Mucosa of stomach (tissue), 1 donor: Measurements from ENCODE around the gene KIAA1328.
"Not testable (repeated sequence)": the region's sequence is repeated elsewhere in the genome, so short reads cannot be mapped to it uniquely, and the experiment has no call there.

Experiments used
- H3K27me3 ChIP-seq: one replicate; pipeline ENCODE4 v1.7.0; 2013; ENCODE audit warnings: mild to moderate bottlenecking, low read length; ENCODE audit not compliant: control insufficient read depth, insufficient read depth
- H3K36me3 ChIP-seq: one replicate; pipeline ENCODE4 v1.7.0; 2013; ENCODE audit warnings: low read length; ENCODE audit not compliant: control insufficient read depth, insufficient read depth
- H3K4me1 ChIP-seq: one replicate; pipeline ENCODE4 v1.7.0; 2013; ENCODE audit warnings: mild to moderate bottlenecking, low read length; ENCODE audit not compliant: control insufficient read depth, insufficient read depth
- H3K4me3 ChIP-seq: one replicate; pipeline ENCODE4 v1.7.0; 2013; ENCODE audit warnings: low read length
- H3K9ac ChIP-seq: one replicate; pipeline ENCODE4 v1.7.0; 2013; ENCODE audit warnings: mild to moderate bottlenecking, low read length, moderate library complexity
- H3K9me3 ChIP-seq: one replicate; pipeline ENCODE4 v1.7.0; 2013; ENCODE audit warnings: mild to moderate bottlenecking, low read length, moderate library complexity; ENCODE audit not compliant: control insufficient read depth
- donor health status: Pancreatic carcinoma.

The KIAA1328 gene

GRCh38 chr18:36856815-36857214 lies 27.9 kb downstream of the KIAA1328 start:
- H3K27me3 ChIP-seq, result no peaks in the 10 kb centered on the region
- no peaks in the 10 kb centered on the region for H3K4me1 ChIP-seq
- no peak overlapping the region for H3K9ac ChIP-seq
- H3K4me3 ChIP-seq, result no peak overlapping the region
- H3K9me3 ChIP-seq, result no peaks in the 10 kb centered on the region
- no peaks in the 10 kb centered on the region for H3K36me3 ChIP-seq

- Histone ChIP-seq H3K36me3 (no peaks in the 10 kb centered on the region), H3K27me3 (no peaks in the 10 kb centered on the region), H3K9me3 (no peaks in the 10 kb centered on the region), H3K4me1 (no peaks in the 10 kb centered on the region), H3K9ac (no peak overlapping the region), H3K4me3 (no peak overlapping the region)
These were observed 33.3 kb downstream of the KIAA1328 start for GRCh38 chr18:36862182-36862581.

- H3K9me3 ChIP-seq, result no peaks in the 10 kb centered on the region
These were observed 38.1 kb downstream of the KIAA1328 start for GRCh38 chr18:36867056-36867455.

GRCh38 chr18:36871801-36872200 lies 42.9 kb downstream of the KIAA1328 start:
- Histone ChIP-seq H3K4me1 (no peaks in the 10 kb centered on the region), H3K9ac (no peak overlapping the region), H3K4me3 (no peak overlapping the region)

More at GRCh38 chr18:36867056-36867455, 38.1 kb downstream of the KIAA1328 start:
- H3K4me1 ChIP-seq, result no peaks in the 10 kb centered on the region
- H3K27me3 ChIP-seq, result no peaks in the 10 kb centered on the region
- H3K9ac ChIP-seq, result no peak overlapping the region
- H3K36me3 ChIP-seq, result no peaks in the 10 kb centered on the region
- no peak overlapping the region for H3K4me3 ChIP-seq

GRCh38 chr18:36872329-36872728 lies 43.4 kb downstream of the KIAA1328 start:
- no peaks in the 10 kb centered on the region for H3K9me3 ChIP-seq
- no peaks in the 10 kb centered on the region for H3K36me3 ChIP-seq
- no peak overlapping the region for H3K9ac ChIP-seq
- no peaks in the 10 kb centered on the region for H3K27me3 ChIP-seq
- H3K4me1 ChIP-seq, result no peaks in the 10 kb centered on the region
- no peak overlapping the region for H3K4me3 ChIP-seq

More at GRCh38 chr18:36871801-36872200, 42.9 kb downstream of the KIAA1328 start:
- Histone ChIP-seq H3K27me3 (no peaks in the 10 kb centered on the region), H3K36me3 (no peaks in the 10 kb centered on the region), H3K9me3 (no peaks in the 10 kb centered on the region)

GRCh38 chr18:36873826-36874225 lies 44.9 kb downstream of the KIAA1328 start:
- H3K4me1 ChIP-seq, H3K36me3 ChIP-seq, H3K9ac ChIP-seq, H3K4me3 ChIP-seq, H3K27me3 ChIP-seq, H3K9me3 ChIP-seq: not testable (repeated sequence)

GRCh38 chr18:36879796-36880195 lies 50.9 kb downstream of the KIAA1328 start:
- H3K27me3 ChIP-seq, H3K9me3 ChIP-seq, H3K36me3 ChIP-seq, H3K4me3 ChIP-seq, H3K4me1 ChIP-seq, H3K9ac ChIP-seq: not testable (repeated sequence)

- Histone ChIP-seq H3K4me1 (no peaks in the 10 kb centered on the region), H3K9me3 (no peaks in the 10 kb centered on the region), H3K4me3 (no peak overlapping the region), H3K9ac (no peak overlapping the region), H3K27me3 (no peaks in the 10 kb centered on the region), H3K36me3 (no peaks in the 10 kb centered on the region)
These were observed 57.1 kb downstream of the KIAA1328 start for GRCh38 chr18:36885981-36886380.

GRCh38 chr18:36887114-36887513 lies 58.2 kb downstream of the KIAA1328 start:
- Histone ChIP-seq H3K4me3 (no peak overlapping the region), H3K36me3 (no peaks in the 10 kb centered on the region), H3K27me3 (no peaks in the 10 kb centered on the region), H3K9ac (no peak overlapping the region), H3K4me1 (no peaks in the 10 kb centered on the region), H3K9me3 (no peaks in the 10 kb centered on the region)

GRCh38 chr18:36887864-36888263 lies 58.9 kb downstream of the KIAA1328 start:
- Histone ChIP-seq H3K9me3 (no peaks in the 10 kb centered on the region), H3K27me3 (no peaks in the 10 kb centered on the region), H3K4me1 (no peaks in the 10 kb centered on the region), H3K9ac (no peak overlapping the region), H3K36me3 (no peaks in the 10 kb centered on the region), H3K4me3 (no peak overlapping the region)

GRCh38 chr18:36888778-36889177 lies 59.9 kb downstream of the KIAA1328 start:
- Histone ChIP-seq H3K4me3 (no peak overlapping the region), H3K4me1 (no peaks in the 10 kb centered on the region), H3K9me3 (no peaks in the 10 kb centered on the region), H3K36me3 (no peaks in the 10 kb centered on the region), H3K9ac (no peak overlapping the region), H3K27me3 (no peaks in the 10 kb centered on the region)

- Histone ChIP-seq H3K4me3 (no peak overlapping the region), H3K4me1 (no peaks in the 10 kb centered on the region), H3K27me3 (no peaks in the 10 kb centered on the region), H3K9ac (no peak overlapping the region), H3K36me3 (no peaks in the 10 kb centered on the region), H3K9me3 (no peaks in the 10 kb centered on the region)
These were observed 60.4 kb downstream of the KIAA1328 start for GRCh38 chr18:36889321-36889720.

GRCh38 chr18:36889742-36890141 lies 60.8 kb downstream of the KIAA1328 start:
- no peaks in the 10 kb centered on the region for H3K9me3 ChIP-seq

More at GRCh38 chr18:36889742-36890141, 60.8 kb downstream of the KIAA1328 start:
- Histone ChIP-seq H3K4me3 (no peak overlapping the region), H3K4me1 (no peaks in the 10 kb centered on the region), H3K27me3 (no peaks in the 10 kb centered on the region), H3K36me3 (no peaks in the 10 kb centered on the region), H3K9ac (no peak overlapping the region)
